22Rv1 (cell line): ENCODE measurements around the gene PTPRQ.

Experiments used
- ZFX ChIP-seq: fragments of 450-650 bp; IDR thresholded peaks from 2 replicates; pipeline ENCODE4 v1.6.1; 2017; ENCODE audit warnings: antibody characterized with exemption, borderline replicate concordance
- TF ChIP-seq, protein P1 (sequence below): fragments of 450-650 bp; IDR thresholded peaks from 2 replicates; pipeline ENCODE4 v1.5.1; 2017; ENCODE audit warnings: mild to moderate bottlenecking

DNA sequence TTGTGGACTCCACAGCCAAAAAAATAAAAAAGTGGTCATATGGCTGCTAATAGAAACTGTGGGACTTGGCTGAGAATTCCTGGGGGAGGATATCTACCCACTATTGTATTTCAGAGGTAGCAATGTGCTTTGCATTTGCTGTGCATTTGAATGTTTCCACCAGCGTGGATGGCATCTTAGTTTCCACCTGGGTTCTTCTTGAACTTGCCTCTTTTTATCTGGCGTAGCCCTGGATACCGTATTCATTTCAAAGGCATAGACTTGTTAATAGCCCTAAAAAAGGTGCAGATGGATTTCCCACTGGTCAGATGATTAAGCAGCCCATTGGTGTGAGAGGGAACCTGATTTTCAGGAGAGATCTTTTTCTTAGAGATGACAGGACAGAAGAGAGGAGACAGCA lies 270.8 kb downstream of the PTPRQ start:
- TF ChIP-seq, protein P1, sequence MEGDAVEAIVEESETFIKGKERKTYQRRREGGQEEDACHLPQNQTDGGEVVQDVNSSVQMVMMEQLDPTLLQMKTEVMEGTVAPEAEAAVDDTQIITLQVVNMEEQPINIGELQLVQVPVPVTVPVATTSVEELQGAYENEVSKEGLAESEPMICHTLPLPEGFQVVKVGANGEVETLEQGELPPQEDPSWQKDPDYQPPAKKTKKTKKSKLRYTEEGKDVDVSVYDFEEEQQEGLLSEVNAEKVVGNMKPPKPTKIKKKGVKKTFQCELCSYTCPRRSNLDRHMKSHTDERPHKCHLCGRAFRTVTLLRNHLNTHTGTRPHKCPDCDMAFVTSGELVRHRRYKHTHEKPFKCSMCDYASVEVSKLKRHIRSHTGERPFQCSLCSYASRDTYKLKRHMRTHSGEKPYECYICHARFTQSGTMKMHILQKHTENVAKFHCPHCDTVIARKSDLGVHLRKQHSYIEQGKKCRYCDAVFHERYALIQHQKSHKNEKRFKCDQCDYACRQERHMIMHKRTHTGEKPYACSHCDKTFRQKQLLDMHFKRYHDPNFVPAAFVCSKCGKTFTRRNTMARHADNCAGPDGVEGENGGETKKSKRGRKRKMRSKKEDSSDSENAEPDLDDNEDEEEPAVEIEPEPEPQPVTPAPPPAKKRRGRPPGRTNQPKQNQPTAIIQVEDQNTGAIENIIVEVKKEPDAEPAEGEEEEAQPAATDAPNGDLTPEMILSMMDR = no peak
- TF ChIP-seq ZFX = no peak
